Cardiac muscle cell (in vitro differentiated cells and primary cell): Measurements from ENCODE around the gene TNIP2. TPM values are rescaled to one million over a fixed set of nuclear protein-coding genes. Genes with fewer than 3 reads are reported as not detected.

Experiments used
- DNase-seq, 2 donors: peaks; one replicate each; pipeline versions ENCODE4 v3.0.0 to v3.0.0-alpha.2; 2010 to 2017; ENCODE audit warnings: low read depth in 1 of 2, low spot score in 1 of 2
- H3K27ac ChIP-seq: fragments of 200-600 bp; sonication (generic); 2 replicates; pipeline ENCODE4 v1.5.1; 2016
- H3K27me3 ChIP-seq: fragments of 200-600 bp; sonication (generic); 2 replicates; pipeline ENCODE4 v1.6.0; 2016; ENCODE audit warnings: control low read depth
- H3K36me3 ChIP-seq: fragments of 200-600 bp; sonication (generic); 2 replicates; pipeline ENCODE4 v1.5.1; 2016; ENCODE audit warnings: control low read depth
- H3K4me1 ChIP-seq: fragments of 200-600 bp; sonication (generic); 2 replicates; pipeline ENCODE4 v1.8.1; 2017; ENCODE audit warnings: low read depth, mild to moderate bottlenecking, mixed run types
- H3K4me3 ChIP-seq: fragments of 200-600 bp; sonication (generic); 2 replicates; pipeline ENCODE4 v1.5.1; 2016; ENCODE audit warnings: mild to moderate bottlenecking
- H3K9me3 ChIP-seq: fragments of 200-600 bp; sonication (generic); 2 replicates; pipeline ENCODE4 v1.5.1; 2017; ENCODE audit warnings: low read depth, mild to moderate bottlenecking, control low read depth
- CTCF ChIP-seq: IDR thresholded peaks from 2 replicates; pipeline ENCODE4 v1.5.1; 2012; ENCODE audit warnings: low read depth, mild to moderate bottlenecking, low read length
- polyA plus RNA-seq: library from polyadenylated mRNA; unstranded; fragments of >200 nt; fragmentation: Nextera tagmentation; extraction: Ambion mirVana; gene quantifications from 2 replicates; pipeline ENCODE4 v1.2.1, GENCODE V29; 2016
- total RNA-seq: library from RNA; depleted of rRNA; stranded (reverse); fragments of >200 nt; gene quantifications from 2 replicates; pipeline ENCODE4 v1.2.3, GENCODE V29; 2016

TNIP2 gene
- total and polyA plus RNA-seq, 2 experiments from 2014 or later: 32.7 to 58.5 TPM

DNA sequence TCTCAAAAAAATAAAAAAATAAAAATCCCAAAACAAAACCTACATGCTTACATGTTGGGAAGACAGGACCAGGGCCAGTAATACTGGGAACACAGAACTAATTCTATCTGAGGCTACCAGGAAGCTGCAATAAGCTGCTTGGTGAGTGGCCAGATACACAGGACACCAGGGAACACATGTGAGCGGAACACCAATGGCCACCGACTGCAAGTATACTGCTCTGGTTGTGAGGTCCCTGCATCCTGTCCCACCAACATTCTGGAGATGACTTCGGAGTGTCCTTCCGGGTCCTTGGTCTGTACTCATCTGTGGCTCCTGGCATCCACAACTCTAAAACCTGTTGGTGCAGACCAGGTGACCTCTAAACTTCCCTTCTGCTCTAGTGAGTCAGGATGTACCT, 2.7 kb downstream of the TNIP2 start:
- Histone ChIP-seq H3K9me3 (no peaks in the 10 kb centered on the region), H3K27ac (no peak overlapping the region), H3K36me3 (no peaks in the 10 kb centered on the region), H3K4me1 (peaks cover 19% of the 10 kb centered on the region), H3K27me3 (no peaks in the 10 kb centered on the region), H3K4me3 (no peak overlapping the region)
- no peak for TF ChIP-seq CTCF
- no peak for DNase-seq

- H3K27me3 ChIP-seq: no peaks in the 10 kb centered on the region
- TF ChIP-seq CTCF: no peak
- peaks cover 10% of the 10 kb centered on the region for H3K36me3 ChIP-seq
- peaks cover 19% of the 10 kb centered on the region for H3K4me1 ChIP-seq
- H3K9me3 ChIP-seq: no peaks in the 10 kb centered on the region
- H3K27ac ChIP-seq: peak overlapping the region; percentile 78
- peak in 1 of 2 donors; percentile 57 for DNase-seq
- no peak overlapping the region for H3K4me3 ChIP-seq
These were observed 5.2 kb downstream of the TNIP2 start for GRCh38 chr4:2750719-2751605.

GRCh38 chr4:2746891-2747695, 9.0 kb downstream of the TNIP2 start:
- no peaks in the 10 kb centered on the region for H3K27me3 ChIP-seq
- peaks cover 14% of the 10 kb centered on the region for H3K4me1 ChIP-seq
- H3K9me3 ChIP-seq: no peaks in the 10 kb centered on the region
- no peak for DNase-seq
- H3K4me3 ChIP-seq: no peak overlapping the region
- no peak for TF ChIP-seq CTCF
- no peak overlapping the region for H3K27ac ChIP-seq
- H3K36me3 ChIP-seq: peaks cover 14% of the 10 kb centered on the region

- no peaks in the 10 kb centered on the region for H3K9me3 ChIP-seq
- H3K4me3 ChIP-seq: no peak overlapping the region
- H3K27ac ChIP-seq: no peak overlapping the region
- no peaks in the 10 kb centered on the region for H3K27me3 ChIP-seq
- DNase-seq: peak in 1 of 2 donors; percentile 17
- peaks cover 10% of the 10 kb centered on the region for H3K4me1 ChIP-seq
- H3K36me3 ChIP-seq: peaks cover 18% of the 10 kb centered on the region
- no peak for TF ChIP-seq CTCF
These were observed 9.9 kb downstream of the TNIP2 start for GRCh38 chr4:2745981-2746806.

DNA sequence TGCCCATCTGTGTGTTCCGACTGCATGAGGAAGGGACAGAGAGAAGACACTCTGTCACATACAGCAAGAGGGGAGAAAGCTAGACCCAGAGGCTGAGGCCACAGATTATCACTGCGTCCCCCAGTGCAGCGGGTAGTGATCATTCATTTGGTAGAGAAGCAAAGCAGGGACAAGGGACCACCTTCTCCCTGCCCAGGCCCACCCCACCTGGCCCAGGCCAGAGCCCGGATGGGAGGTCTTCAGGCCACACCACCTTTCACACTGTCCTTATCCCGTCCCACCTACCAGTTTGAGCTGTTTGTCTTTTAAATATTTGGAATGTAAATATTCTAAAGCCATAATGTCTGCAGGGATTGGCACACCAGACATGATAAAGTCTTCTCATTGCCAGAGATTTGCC, 10.6 kb downstream of the TNIP2 start:
- Histone ChIP-seq H3K4me1 (peaks cover 3% of the 10 kb centered on the region), H3K9me3 (no peaks in the 10 kb centered on the region), H3K27ac (no peak overlapping the region), H3K4me3 (no peak overlapping the region), H3K27me3 (no peaks in the 10 kb centered on the region), H3K36me3 (peaks cover 18% of the 10 kb centered on the region)
- TF ChIP-seq CTCF: no peak
- DNase-seq: no peak
